Activated naive CD4-positive, alpha-beta T cell treated with anti-CD3 and anti-CD28 coated beads, Interleukin-2, amount 10 ng/mL, durations not matched to agents 7 days and 5 days (primary cell): ENCODE measurements around the gene ACOT8.

Source experiments
- CTCF ChIA-PET: fragments of 350-600 bp; sonication (Branson Sonifier 250); formaldehyde crosslinking; loops from one replicate; lab custom pipeline; 2021; ENCODE audit warnings: antibody characterized with exemption; lab: Charles Lee
- DNase-seq: peaks from one replicate; pipeline ENCODE4 v3.0.0-alpha.2; 2020
- H3K27ac Mint-ChIP-seq: one replicate; pipeline ENCODE4 v1.8.0; 2021; ENCODE audit warnings: mild to moderate bottlenecking, moderate library complexity, mixed read lengths
- H3K27me3 Mint-ChIP-seq: one replicate; pipeline ENCODE4 v1.8.0; 2021; ENCODE audit warnings: mild to moderate bottlenecking, mixed read lengths
- H3K36me3 Mint-ChIP-seq: one replicate; pipeline ENCODE4 v1.8.0; 2021; ENCODE audit warnings: mixed read lengths
- H3K4me1 Mint-ChIP-seq: one replicate; pipeline ENCODE4 v1.8.0; 2021; ENCODE audit warnings: mixed read lengths
- H3K4me3 Mint-ChIP-seq: one replicate; pipeline ENCODE4 v1.8.0; 2021; ENCODE audit warnings: mild to moderate bottlenecking, moderate library complexity, mixed read lengths
- H3K9me3 Mint-ChIP-seq: one replicate; pipeline ENCODE4 v1.8.0; 2021; ENCODE audit warnings: mixed read lengths

ACOT8 gene

DNA sequence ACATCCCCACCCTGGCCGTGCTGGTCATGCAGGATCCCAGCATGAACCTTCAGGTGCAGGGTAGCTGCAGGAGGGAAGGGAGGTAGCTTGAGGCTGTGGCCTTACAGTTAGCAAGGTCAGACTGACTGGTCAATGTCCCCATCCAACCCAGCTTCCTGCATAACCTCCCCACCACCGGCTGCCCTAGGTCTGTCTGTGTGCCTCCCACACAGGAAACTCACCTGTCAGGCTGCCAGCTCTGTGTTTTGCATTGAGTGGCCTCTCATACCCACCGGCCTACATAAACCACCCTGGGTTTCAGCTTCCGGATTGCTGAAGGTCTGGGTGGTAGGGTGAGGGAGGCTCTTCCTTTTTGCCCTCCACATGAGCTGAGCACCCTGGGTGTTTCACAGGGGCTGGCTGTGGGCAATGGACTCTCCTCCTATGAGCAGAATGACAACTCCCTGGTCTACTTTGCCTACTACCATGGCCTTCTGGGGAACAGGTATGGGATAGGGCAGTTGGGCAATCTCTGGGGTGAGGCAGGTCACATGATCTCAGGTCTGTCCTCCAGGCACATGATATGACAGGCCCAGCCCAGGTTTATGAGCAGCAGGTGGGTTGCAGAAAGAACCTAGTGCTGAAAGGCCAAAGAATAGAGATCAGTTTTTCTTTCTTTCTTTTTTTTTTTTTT is 35.8 kb upstream of the ACOT8 start:
- H3K36me3 Mint-ChIP-seq = peaks cover 10% of the 10 kb centered on the region
- H3K4me1 Mint-ChIP-seq = peaks cover 35% of the 10 kb centered on the region
- peak overlapping the region; percentile 91 for H3K4me3 Mint-ChIP-seq
- CTCF ChIA-PET = interaction anchor here (1.2 to 1.4 kb wide), 2 partner anchors 69 to 94 kb away, joined by 3 to 6 read pairs; no protein-coding TSS in a partner anchor
- H3K27me3 Mint-ChIP-seq = peaks cover 14% of the 10 kb centered on the region
- no peak overlapping the region for H3K27ac Mint-ChIP-seq
- H3K9me3 Mint-ChIP-seq = no peaks in the 10 kb centered on the region
- no peak for DNase-seq

DNA sequence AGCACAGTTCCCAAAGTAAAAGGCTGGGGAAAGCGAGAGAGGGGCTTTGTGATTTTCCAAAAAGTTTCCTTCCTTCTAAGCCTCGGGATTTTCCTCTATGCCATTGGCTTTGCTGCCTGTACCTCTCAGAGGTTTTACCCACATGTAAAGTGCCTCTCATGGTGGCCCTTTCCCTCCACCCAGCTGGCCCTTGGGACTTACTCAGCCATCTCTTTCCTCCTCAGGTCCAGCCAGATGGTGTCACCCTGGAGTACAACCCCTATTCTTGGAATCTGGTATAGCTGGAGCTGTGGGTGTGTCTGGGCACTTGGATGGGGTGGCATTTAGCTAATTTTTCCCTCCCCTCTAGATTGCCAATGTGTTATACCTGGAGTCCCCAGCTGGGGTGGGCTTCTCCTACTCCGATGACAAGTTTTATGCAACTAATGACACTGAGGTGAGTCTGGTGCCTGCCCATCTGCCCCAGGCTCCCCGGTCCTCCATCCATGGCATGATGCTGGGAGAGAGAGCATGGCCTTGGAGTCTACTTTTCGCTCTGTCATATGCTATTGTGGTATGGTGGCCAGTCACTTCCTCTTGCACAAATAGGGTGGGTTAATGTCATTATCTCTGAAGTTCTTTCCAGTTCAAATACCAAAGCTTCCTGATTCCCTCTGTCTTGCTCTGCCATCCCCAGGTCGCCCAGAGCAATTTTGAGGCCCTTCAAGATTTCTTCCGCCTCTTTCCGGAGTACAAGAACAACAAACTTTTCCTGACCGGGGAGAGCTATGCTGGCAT is 35.0 kb upstream of the ACOT8 start:
- peaks cover 35% of the 10 kb centered on the region for H3K4me1 Mint-ChIP-seq
- no peak for DNase-seq

DNA sequence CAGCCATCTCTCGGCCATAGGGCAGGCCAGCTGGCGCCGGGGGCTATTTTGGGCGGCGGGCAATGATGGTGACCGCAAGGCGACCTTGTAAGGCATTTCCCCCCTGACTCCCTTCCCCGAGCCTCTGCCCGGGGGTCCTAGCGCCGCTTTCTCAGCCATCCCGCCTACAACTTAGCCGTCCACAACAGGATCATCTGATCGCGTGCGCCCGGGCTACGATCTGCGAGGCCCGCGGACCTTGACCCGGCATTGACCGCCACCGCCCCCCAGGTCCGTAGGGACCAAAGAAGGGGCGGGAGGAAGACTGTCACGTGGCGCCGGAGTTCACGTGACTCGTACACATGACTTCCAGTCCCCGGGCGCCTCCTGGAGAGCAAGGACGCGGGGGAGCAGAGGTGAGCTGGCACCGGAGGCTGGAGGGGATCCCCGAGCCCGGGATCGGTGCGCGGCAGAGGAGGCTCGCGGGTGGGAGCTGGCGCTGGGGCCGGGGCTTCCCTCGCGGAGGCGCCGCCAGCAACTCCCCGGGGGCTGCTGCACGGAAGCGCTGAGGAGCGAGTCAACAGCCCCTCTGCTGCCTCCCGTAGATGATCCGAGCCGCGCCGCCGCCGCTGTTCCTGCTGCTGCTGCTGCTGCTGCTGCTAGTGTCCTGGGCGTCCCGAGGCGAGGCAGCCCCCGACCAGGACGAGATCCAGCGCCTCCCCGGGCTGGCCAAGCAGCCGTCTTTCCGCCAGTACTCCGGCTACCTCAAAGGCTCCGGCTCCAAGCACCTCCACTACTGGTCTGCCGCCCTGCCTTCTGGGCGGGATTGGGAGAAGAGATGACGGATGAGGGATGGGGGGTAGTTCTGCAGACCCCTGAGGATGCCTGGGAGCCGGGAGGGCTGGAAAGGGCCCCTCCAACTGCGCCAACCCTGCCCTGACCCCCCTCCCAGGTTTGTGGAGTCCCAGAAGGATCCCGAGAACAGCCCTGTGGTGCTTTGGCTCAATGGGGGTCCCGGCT is 34.1 kb upstream of the ACOT8 start, which contains the start of the genes CTSA and NEURL2:
TSS of gene CTSA (plus strand) at position 351 of the 999 bp plus-strand sequence. CDS start at position 585, 234 bp downstream.
TSS of gene NEURL2 (minus strand) at position 224 of the 999 bp plus-strand sequence. CDS start at position 7, 217 bp downstream.
- Mint-ChIP-seq H3K27me3 (peaks cover 14% of the 10 kb centered on the region), H3K9me3 (no peaks in the 10 kb centered on the region), H3K4me1 (peaks cover 35% of the 10 kb centered on the region), H3K36me3 (peaks cover 6% of the 10 kb centered on the region), H3K4me3 (peak within 1 kb of the TSS; percentile 91), H3K27ac (peak within 1 kb of the TSS; percentile 89)
- peak; percentile 93 for DNase-seq
- CTCF ChIA-PET = interaction anchor here (1.0 to 1.5 kb wide), 5 partner anchors 10 to 49 kb away, joined by 3 to 8 read pairs (median 3); partner anchors contain the start of gene ZSWIM1

More for the DNA sequence above, 35.0 kb upstream of the ACOT8 start:
- peak overlapping the region; percentile 91 for H3K4me3 Mint-ChIP-seq
- H3K27ac Mint-ChIP-seq = peak overlapping the region; percentile 58
- H3K27me3 Mint-ChIP-seq = peaks cover 14% of the 10 kb centered on the region
- H3K9me3 Mint-ChIP-seq = no peaks in the 10 kb centered on the region
- CTCF ChIA-PET = interaction anchor here (1.2 to 1.4 kb wide), 2 partner anchors 69 to 93 kb away, joined by 3 to 6 read pairs; no protein-coding TSS in a partner anchor
- peaks cover 6% of the 10 kb centered on the region for H3K36me3 Mint-ChIP-seq

DNA sequence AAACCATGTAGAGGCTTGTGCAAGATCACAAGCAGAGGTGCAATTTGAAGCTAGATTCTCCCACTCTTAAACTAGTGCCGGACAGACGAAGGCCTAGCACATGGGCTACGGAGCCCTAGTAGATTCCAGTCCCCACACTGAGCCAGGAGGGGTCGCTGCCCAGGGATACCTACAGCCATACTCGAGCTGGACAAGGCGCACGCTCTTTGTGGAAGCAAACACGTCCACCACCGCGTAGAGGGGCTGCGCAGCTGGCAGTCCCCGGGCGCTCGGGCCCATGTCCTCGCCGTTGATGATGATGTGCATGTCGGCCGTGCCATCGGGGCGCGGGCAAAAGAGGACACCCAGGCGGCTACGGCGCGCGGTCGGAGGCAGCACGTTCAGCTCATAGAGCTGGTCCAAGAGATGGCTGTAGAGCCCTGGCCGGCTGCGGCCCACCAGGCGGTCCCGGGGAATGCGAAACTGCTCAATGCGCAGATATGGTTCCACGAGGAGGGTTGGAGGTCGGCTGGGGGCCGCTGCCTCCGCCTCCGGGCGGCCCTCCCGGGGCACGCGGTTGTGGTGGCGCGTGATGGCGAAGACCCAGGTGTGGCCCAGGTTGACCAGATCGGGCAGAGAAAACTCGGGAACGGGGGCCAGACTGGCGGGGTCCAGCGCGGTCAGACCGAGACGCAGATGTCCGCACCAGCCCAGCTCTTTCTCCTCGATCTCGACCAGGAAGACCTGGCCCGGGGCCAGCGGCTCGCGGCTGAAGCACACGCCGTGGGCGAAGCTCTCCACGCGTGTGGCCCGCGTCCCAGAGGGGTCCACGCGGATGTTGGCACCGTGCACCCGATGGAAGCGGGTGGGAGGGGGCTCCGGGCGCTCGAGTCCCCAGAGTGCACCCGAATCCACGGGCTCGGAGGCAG is 33.1 kb upstream of the ACOT8 start:
- DNase-seq = peak; percentile 64
- Mint-ChIP-seq H3K9me3 (no peaks in the 10 kb centered on the region), H3K27me3 (peaks cover 14% of the 10 kb centered on the region), H3K36me3 (peaks cover 3% of the 10 kb centered on the region), H3K27ac (peak overlapping the region; percentile 89), H3K4me1 (peaks cover 39% of the 10 kb centered on the region), H3K4me3 (peak overlapping the region; percentile 91)
- CTCF ChIA-PET = interaction anchor here (0.9 to 1.6 kb wide), 11 partner anchors 9 to 91 kb away, joined by 3 to 8 read pairs (median 3); partner anchors contain the start of gene ZSWIM1

DNA sequence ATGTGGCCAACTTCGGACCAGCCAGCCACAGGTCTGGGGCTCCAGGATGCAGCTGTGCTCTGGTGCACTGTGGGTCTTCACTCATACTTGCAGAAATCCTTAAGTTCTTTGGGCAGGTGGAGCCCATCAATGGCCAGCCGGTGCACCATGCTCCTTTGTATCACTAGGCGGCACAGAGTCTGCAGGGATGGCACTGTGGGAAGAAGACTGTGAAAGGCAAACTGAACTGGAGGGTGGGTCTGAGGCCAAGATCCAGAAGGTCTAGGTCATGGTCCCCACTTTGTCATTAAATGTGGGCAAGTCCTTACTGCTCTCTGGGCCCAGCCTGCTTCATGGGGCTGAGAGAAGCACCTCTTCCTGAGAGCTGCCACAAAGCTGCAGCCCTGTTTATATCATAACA is 31.5 kb upstream of the ACOT8 start:
- Mint-ChIP-seq H3K4me3 (no peak overlapping the region), H3K9me3 (no peaks in the 10 kb centered on the region), H3K4me1 (peaks cover 49% of the 10 kb centered on the region), H3K27ac (no peak overlapping the region), H3K36me3 (peaks cover 10% of the 10 kb centered on the region), H3K27me3 (peaks cover 14% of the 10 kb centered on the region)
- CTCF ChIA-PET = interaction anchor here (1.6 kb wide), 1 partner anchor 82 kb away, joined by 4 read pairs; no protein-coding TSS in a partner anchor
- DNase-seq = no peak

DNA sequence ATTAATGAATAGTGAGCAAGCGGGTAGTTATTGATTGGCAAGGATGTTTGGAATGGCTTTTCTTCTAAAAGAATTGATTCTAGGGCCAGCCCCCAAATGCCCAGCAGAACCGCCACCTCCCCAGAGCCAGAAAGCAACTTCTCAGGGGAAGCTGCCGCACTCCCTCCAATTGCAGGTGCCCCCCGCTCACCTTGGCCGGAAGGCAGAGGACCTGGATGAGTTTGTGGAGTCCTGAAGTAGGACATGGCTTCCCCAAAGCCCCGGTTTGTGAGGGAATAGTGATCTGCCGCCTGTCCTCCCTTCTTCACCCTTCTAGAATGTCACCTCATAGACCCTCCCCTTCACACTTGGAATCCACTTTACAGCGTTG is 30.1 kb upstream of the ACOT8 start, which contains the start of gene SPATA25:
TSS of gene SPATA25 (minus strand) at position 277 of the 370 bp plus-strand sequence. CDS start at position 245, 32 bp downstream.
- CTCF ChIA-PET = interaction anchor here (1.0 kb wide), 1 partner anchor 54 kb away, joined by 3 read pairs; the partner anchor contains the start of gene SNX21
- Mint-ChIP-seq H3K4me1 (peaks cover 50% of the 10 kb centered on the region), H3K9me3 (no peaks in the 10 kb centered on the region), H3K27me3 (peaks cover 14% of the 10 kb centered on the region), H3K36me3 (peaks cover 19% of the 10 kb centered on the region), H3K27ac (no peak within 1 kb of the TSS), H3K4me3 (no peak within 1 kb of the TSS)
- no peak for DNase-seq

DNA sequence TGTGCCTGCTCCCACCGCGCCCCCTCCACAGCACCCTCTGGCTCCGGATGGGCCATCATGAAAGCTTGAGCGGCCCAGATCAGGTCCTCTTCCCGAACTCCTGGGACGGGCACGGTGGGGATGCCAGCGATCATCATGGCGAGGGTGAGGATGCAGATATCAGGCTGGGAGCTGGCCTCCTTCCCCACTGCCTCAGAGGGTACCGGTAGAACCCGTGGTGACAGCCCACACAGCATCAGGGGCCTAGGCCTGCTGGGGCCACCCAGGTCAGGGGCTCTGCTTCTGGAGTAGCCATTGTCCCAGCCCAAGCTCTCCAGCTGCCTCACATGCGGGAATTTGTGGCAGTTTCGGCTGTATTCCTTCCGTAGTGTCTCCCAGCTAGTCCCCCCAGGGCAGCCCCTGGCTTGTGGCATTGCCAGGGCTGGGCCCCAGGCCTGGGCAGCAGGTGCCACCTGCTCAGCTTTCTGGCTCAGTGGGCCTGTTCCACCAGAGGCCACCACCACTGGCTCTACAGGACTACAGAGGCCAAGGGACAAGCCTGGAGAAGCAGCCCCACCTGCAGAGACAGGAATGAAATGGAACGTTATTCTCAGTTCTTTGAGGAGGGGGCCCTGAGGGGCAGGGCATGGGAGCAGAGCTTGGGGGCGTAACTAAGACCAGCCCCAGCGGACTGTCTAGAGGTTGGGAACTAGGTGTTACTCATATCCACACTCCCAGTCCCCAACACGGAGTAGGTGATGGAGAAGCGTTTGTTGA is 29.6 kb upstream of the ACOT8 start:
- peaks cover 19% of the 10 kb centered on the region for H3K36me3 Mint-ChIP-seq
- H3K4me1 Mint-ChIP-seq = peaks cover 49% of the 10 kb centered on the region
- CTCF ChIA-PET = interaction anchor here (1.0 kb wide), 1 partner anchor 54 kb away, joined by 3 read pairs; the partner anchor contains the start of gene SNX21
- no peak overlapping the region for H3K27ac Mint-ChIP-seq
- H3K4me3 Mint-ChIP-seq = no peak overlapping the region
- no peaks in the 10 kb centered on the region for H3K9me3 Mint-ChIP-seq
- DNase-seq = no peak
- peaks cover 14% of the 10 kb centered on the region for H3K27me3 Mint-ChIP-seq

DNA sequence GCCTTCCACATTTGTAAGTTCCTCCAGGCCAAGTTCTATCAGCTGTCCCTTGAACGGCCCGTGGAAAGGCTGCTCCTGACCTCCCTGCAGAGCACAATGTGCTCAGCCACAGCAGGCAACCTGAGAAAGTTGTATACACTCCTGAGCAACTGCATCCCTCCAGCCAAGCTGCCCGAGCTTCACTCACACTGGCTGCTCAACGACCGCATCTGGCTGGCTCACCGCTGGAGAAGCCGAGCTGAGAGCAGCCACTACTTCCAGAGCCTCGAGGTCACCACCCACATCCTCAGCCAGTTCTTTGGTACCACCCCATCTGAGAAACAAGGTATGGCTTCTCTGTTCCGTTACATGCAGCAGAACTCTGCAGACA is 25.9 kb upstream of the ACOT8 start:
- H3K27me3 Mint-ChIP-seq = no peaks in the 10 kb centered on the region
- H3K4me1 Mint-ChIP-seq = peaks cover 45% of the 10 kb centered on the region
- no peak for DNase-seq
- H3K27ac Mint-ChIP-seq = no peak overlapping the region
- H3K9me3 Mint-ChIP-seq = no peaks in the 10 kb centered on the region
- peak overlapping the region; percentile 27 for H3K4me3 Mint-ChIP-seq
- CTCF ChIA-PET = interaction anchor here (2.8 kb wide), 1 partner anchor 83 kb away, joined by 7 read pairs; no protein-coding TSS in a partner anchor
- H3K36me3 Mint-ChIP-seq = peaks cover 25% of the 10 kb centered on the region

DNA sequence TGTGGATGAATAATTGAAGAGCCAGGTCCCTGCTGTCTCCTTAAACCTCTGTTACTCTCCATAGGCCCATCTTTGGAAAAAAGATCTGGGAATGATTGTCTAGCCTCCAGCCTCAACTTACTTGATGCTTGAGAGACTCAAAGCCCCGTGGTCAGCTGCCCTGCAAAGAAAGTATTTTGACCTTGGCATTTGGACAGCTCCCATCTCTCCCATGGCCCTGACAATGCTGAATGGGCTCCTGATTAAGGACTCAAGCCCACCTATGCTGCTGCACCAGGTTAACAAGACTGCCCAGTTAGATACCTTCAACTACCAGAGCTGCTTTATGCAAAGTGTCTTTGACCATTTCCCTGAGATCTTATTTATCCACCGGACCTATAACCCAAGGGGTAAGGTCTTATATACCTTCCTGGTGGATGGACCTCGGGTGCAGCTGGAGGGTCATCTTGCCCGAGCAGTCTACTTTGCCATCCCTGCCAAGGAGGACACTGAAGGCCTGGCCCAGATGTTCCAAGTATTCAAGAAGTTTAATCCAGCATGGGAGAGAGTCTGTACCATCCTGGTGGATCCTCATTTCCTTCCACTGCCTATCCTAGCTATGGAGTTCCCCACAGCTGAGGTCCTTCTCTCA is 25.4 kb upstream of the ACOT8 start:
- Mint-ChIP-seq H3K36me3 (peaks cover 25% of the 10 kb centered on the region), H3K4me3 (peak overlapping the region; percentile 49), H3K4me1 (peaks cover 45% of the 10 kb centered on the region), H3K9me3 (no peaks in the 10 kb centered on the region), H3K27me3 (no peaks in the 10 kb centered on the region), H3K27ac (no peak overlapping the region)
- CTCF ChIA-PET = interaction anchor here (2.1 to 2.8 kb wide), 2 partner anchors 8 to 83 kb away, joined by 7 to 8 read pairs; partner anchors contain the start of gene NEURL2
- no peak for DNase-seq

DNA sequence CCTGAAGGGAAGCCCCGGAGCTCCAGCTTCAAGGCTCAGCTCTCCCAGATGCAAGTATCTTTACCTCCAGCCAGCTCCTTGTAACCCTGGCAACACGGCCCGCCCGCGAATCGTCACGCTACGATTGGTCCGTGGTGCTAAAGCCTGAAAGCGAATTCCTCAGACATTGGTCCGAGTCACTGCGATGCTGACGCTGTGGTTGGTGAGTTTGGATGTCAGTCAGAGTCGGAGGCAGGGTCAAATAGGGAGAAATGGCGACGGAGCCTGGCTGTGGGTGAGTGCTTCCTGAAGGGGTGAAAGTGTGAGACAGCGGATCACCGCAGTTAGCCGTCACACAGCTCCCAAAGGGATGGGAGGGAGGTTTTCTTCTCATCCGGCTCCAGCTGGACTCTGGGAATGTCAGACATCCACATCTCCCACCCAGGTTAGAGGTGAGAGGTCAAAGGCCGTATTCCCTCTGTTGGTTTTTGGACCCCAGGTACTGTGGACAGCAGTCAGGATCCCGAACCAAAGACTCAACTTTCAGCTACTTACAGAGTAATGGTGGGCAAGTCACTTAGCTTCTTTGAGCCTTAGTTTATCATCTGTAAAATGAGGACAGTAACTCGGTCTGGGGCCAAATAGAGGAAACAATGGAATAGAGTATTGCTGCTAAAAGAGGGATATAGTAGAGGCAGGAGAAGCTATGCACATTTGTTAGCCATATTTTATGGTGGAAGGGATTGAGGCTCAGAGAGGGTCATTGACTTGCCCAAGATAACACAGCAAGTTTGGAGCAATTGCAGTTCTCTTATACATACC is 24.0 kb upstream of the ACOT8 start, which contains the start of gene ZSWIM1:
TSS of gene ZSWIM1 (plus strand) at position 240 of the 801 bp plus-strand sequence. CDS start 1,366 bp downstream, outside the sequence.
- Mint-ChIP-seq H3K27me3 (no peaks in the 10 kb centered on the region), H3K9me3 (no peaks in the 10 kb centered on the region), H3K4me1 (peaks cover 44% of the 10 kb centered on the region), H3K4me3 (peak within 1 kb of the TSS; percentile 89), H3K36me3 (peaks cover 28% of the 10 kb centered on the region), H3K27ac (peak within 1 kb of the TSS; percentile 91)
- DNase-seq = peak; percentile 100
- CTCF ChIA-PET = interaction anchor here (1.4 to 2.8 kb wide), 3 partner anchors 9 to 81 kb away, joined by 3 to 8 read pairs (median 7); partner anchors contain the start of gene NEURL2
